K562 treated with DMSO at 1 percent for 12 hours (cell line): ENCODE data around the gene TSPAN4. TPM values are rescaled to one million over a fixed set of nuclear protein-coding genes. Genes with fewer than 3 reads are reported as not detected.

ENCODE experiments used
- total RNA-seq: library from RNA; unstranded; fragments of 300-600 nt; gene quantifications from 2 replicates; pipeline ENCODE4 v1.2.3, GENCODE V29; 2022; ENCODE audit not compliant: insufficient read depth

Gene TSPAN4
- total RNA-seq = 12.7 and 17.3 TPM in 2 replicates

GRCh38 chr11:842370-843002, at the start of gene TSPAN4, which contains the start of gene POLR2L:
Gene TSPAN4 (plus strand): TSS chr11:842852. CDS start chr11:850305, 7,453 bp downstream.
Gene POLR2L (minus strand): TSS chr11:842529. CDS start chr11:842508, 21 bp downstream.

GRCh38 chr11:798093-798713, 44.4 kb upstream of the TSPAN4 start, which contains the start of gene SLC25A22:
Gene SLC25A22 (minus strand): TSS chr11:798281. CDS start chr11:795006, 3,275 bp downstream.

DNA sequence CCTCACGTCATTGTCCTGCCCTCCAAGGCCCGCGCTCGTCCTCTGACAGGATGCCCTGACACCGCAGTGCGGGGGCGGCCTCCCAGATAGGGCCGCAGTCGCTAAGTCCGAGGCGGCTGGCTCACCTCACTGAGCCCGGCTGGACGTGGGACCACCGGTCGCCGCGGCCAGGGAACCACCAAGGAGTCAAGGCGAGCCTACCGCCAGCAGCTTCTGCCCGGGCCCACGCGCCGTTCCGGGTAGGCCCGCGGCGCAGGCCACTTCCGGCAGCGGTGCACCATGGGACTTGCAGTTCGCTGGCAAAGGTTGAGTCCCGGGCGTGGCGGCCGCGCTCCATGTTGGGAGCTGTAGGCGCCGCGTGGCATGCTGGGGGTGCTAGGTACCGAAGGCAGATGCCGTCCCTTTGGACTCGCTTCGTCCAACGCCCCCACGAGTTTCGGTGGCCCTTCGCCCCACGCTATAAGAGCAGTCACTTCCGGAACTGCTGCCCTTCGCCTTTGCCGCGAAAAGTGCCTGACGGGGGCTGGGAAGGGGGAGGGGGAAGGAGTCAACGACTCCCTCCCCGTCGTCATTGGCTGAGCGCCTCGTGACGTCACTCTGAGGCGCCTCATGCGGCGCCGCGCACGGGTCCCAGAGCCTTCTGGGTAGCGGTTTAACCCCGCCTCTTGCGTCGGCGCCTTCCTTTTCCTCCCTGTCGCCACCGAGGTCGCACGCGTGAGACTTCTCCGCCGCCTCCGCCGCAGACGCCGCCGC, 33.2 kb upstream of the TSPAN4 start, which contains the start of gene RPLP2:
Gene RPLP2, plus strand, starts transcription at position 681 of the 753 bp plus-strand sequence. CDS start 268 bp downstream, outside the sequence.

GRCh38 chr11:818396-819128, 24.1 kb upstream of the TSPAN4 start, which contains the start of gene PNPLA2:
Gene PNPLA2 (plus strand): TSS chr11:818914. CDS start chr11:819719, 805 bp downstream.

GRCh38 chr11:827897-828192, 14.8 kb upstream of the TSPAN4 start, which contains the start of gene CRACR2B:
Gene CRACR2B (plus strand): TSS chr11:827919. CDS start chr11:828608, 689 bp downstream.

GRCh38 chr11:832529-833113, 10.0 kb upstream of the TSPAN4 start, which contains the start of gene CD151:
Gene CD151 (plus strand): TSS chr11:832952. CDS start chr11:836070, 3,118 bp downstream.

GRCh38 chr11:910589-911030, 68.0 kb downstream of the TSPAN4 start, which contains the start of gene CHID1:
Gene CHID1 (minus strand): TSS chr11:910810. CDS start chr11:904816, 5,994 bp downstream.

Other genes with a start within 250 kb of the TSPAN4 start
- gene IRF7, start 226.9 kb upstream of the TSPAN4 start, total RNA-seq = 41.5 and 44.6 TPM in 2 replicates
- not detected in 2 replicates for gene CDHR5, start 217.9 kb upstream of the TSPAN4 start, total RNA-seq
- gene SCT, start 215.7 kb upstream of the TSPAN4 start, total RNA-seq = not detected in 2 replicates
- gene DRD4, start 205.6 kb upstream of the TSPAN4 start, total RNA-seq = 0.88 and 1.6 TPM in 2 replicates
- gene DEAF1, start 147.6 kb upstream of the TSPAN4 start, total RNA-seq = 51.5 and 67.2 TPM in 2 replicates
- gene TMEM80, start 147.0 kb upstream of the TSPAN4 start, total RNA-seq = 19.1 and 32.6 TPM in 2 replicates
- 5.2 and 7.1 TPM in 2 replicates for gene EPS8L2, start 136.6 kb upstream of the TSPAN4 start, total RNA-seq
- gene TALDO1, start 95.4 kb upstream of the TSPAN4 start, total RNA-seq = 543 and 606 TPM in 2 replicates
- gene GATD1, start 65.4 kb upstream of the TSPAN4 start, total RNA-seq = 27.5 and 66.9 TPM in 2 replicates
- 0.69 TPM in 1 of 2 replicates, not detected in the other for gene CEND1, start 52.8 kb upstream of the TSPAN4 start, total RNA-seq
- gene SLC25A22, start 44.6 kb upstream of the TSPAN4 start, total RNA-seq = 21.6 and 29.4 TPM in 2 replicates
- 22.8 and 31.5 TPM in 2 replicates for gene PIDD1, start 37.6 kb upstream of the TSPAN4 start, total RNA-seq
- 1,821 and 2,673 TPM in 2 replicates for gene RPLP2, start 32.9 kb upstream of the TSPAN4 start, total RNA-seq
- 139 and 145 TPM in 2 replicates for gene PNPLA2, start 23.9 kb upstream of the TSPAN4 start, total RNA-seq
- 17.9 and 22.6 TPM in 2 replicates for gene CRACR2B, start 14.9 kb upstream of the TSPAN4 start, total RNA-seq
- gene CD151, start 9.9 kb upstream of the TSPAN4 start, total RNA-seq = 123 and 132 TPM in 2 replicates
- gene POLR2L, start 323 bp upstream of the TSPAN4 start, total RNA-seq = 48.6 and 66.2 TPM in 2 replicates
- 58.8 and 61.8 TPM in 2 replicates for gene CHID1, start 68.0 kb downstream of the TSPAN4 start, total RNA-seq
- gene AP2A2, start 83.0 kb downstream of the TSPAN4 start, total RNA-seq = 28.6 and 50.2 TPM in 2 replicates
- gene MUC6, start 193.9 kb downstream of the TSPAN4 start, total RNA-seq = not detected in 2 replicates
- gene MUC2, start 232.0 kb downstream of the TSPAN4 start, total RNA-seq = not detected in 2 replicates